Retinal pigment epithelial cell (primary cell): ENCODE data around the gene DET1.

Source experiments
- DNase-seq: peaks from one replicate; pipeline ENCODE4 v3.0.0-alpha.2; 2010; ENCODE audit warnings: low read depth
- H3K4me3 ChIP-seq: 2 replicates; pipeline ENCODE4 v1.5.1; 2011; ENCODE audit warnings: mild to moderate bottlenecking, low read length, control low read depth, moderate library complexity
- CTCF ChIP-seq: conservative IDR thresholded peaks from 2 replicates; pipeline ENCODE4 v1.5.1; 2011; ENCODE audit warnings: low read depth, low read length, control low read depth, inconsistent platforms

Gene DET1

DNA sequence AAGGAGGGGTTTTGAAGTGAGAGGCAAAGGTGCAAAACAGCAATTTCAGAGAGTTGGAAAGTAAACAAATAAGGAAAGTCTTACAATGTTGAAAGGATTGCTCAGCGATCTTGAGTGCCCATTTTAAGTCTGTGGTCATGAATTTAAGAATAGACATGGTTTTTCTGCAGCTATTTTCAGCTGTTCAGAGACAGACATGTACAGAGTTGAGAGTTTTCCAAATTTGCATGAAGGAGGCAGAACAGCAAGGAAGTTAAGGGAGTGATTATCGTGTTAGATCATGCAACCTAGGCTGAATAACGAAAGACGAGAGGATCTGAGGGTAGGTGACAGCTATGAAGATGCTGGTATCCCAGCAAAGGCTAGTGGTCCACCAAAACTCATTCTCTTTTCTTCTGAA, 37.2 kb downstream of the DET1 start:
- H3K4me3 ChIP-seq = no peak overlapping the region
- no peak for DNase-seq
- no peak for TF ChIP-seq CTCF

GRCh38 chr15:88506628-88507027, 39.9 kb downstream of the DET1 start:
- H3K4me3 ChIP-seq = no peak overlapping the region
- DNase-seq = no peak
- TF ChIP-seq CTCF = no peak

DNA sequence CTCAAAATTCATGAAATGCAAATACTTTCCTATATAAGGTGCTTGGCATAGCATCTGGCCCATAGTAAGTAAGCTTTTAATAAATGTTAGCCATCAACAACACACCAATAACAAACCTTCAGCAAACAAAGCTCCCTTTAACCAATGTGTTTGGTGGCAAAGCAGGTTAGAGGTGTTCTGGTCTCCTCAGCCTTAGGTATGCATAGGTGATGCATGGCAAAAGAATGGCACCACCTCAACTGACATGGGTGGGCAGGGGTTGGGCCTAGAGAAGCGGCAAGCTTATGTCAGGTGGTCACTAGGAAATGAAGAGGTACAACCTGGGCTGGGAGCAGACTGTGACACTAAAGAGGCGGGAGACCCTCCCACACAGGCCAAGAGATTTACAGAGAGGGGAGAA, 40.8 kb downstream of the DET1 start:
- no peak for TF ChIP-seq CTCF
- DNase-seq = no peak
- H3K4me3 ChIP-seq = no peak overlapping the region

DNA sequence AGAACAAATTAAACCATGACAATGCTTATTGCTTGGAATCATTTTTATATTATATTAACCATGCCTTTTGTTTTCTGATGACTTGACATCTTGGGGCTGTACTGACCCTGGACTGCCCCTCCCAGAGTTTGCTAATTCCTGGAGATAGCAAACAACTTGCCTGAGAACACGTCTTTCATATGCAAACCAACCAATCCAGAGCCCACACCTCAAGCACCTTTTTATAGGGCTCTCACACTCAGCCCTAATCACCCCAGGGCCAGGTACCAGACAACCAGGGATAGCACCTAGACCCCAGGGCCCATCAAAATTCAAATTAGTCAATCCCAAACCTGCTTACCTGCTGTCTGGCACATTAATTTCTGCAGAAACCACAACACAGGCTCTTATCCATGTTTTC, 42.0 kb downstream of the DET1 start:
- no peak for DNase-seq
- TF ChIP-seq CTCF = no peak
- H3K4me3 ChIP-seq = no peak overlapping the region

DNA sequence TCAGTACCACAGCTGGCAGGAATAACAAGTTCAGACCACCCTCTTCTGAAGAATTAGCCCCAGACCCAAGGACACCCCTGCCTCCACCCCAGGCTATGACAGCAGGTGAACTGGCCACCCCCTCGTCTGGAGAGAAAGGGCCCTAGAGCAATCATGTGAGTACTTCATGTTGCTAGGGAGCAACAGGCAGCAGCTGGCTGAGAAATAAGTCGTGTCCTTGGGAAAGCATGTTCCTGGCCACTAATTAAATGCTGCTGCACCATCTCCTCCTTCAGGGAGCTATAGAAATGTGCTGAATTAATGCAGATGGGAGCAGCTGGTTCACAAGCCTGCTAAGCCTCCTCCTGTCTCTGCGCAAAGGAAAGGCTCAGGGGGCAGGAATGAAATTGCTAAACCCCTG, 47.5 kb downstream of the DET1 start:
- DNase-seq = no peak
- no peak for TF ChIP-seq CTCF
- no peak overlapping the region for H3K4me3 ChIP-seq

- DNase-seq = no peak
- no peak for TF ChIP-seq CTCF
- no peak overlapping the region for H3K4me3 ChIP-seq
Measured at GRCh38 chr15:88497109-88497765, 49.2 kb downstream of the DET1 start.

GRCh38 chr15:88493844-88494243, 52.6 kb downstream of the DET1 start:
- no peak for DNase-seq
- no peak for TF ChIP-seq CTCF
- no peak overlapping the region for H3K4me3 ChIP-seq
